ENCODE data around the gene TMEM120A.

DNA sequence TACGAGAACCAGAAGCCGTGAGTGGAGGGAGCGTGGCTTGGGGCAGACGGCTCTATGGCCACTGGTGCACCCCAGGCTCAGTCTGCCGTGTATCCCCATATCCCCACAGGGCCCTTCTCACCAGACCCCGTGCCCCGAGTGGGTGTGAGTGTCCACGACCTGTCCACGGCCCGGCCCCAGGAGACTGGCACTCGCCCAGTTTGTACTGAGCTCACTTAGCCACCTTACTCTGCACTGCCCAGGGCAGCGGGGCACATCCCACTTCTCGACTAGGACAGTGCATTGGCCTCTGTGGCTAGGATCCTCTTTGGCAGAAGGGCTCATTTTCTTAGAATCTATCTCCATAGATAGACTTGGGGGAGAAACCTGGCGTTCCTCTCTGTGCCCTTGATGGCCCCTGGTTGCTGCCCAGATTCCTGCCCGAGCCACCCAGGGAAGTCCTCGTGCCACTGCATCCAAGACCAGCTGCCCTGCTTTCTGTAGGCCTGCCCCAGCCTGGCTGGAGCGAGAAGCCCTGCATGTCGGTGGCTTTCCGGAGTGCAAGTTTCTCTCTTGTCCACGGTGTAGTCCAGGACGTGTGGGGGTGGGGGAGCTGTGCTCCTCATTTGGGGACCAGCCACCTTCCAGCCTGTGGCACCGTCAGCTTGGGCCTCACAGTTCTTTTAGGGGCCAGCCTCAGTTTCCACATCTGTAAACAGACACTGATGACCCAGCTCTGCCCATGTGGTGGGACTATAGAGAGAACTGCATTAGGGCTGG, 11.9 kb downstream of the TMEM120A start:
- TF ChIP-seq, protein P1, sequence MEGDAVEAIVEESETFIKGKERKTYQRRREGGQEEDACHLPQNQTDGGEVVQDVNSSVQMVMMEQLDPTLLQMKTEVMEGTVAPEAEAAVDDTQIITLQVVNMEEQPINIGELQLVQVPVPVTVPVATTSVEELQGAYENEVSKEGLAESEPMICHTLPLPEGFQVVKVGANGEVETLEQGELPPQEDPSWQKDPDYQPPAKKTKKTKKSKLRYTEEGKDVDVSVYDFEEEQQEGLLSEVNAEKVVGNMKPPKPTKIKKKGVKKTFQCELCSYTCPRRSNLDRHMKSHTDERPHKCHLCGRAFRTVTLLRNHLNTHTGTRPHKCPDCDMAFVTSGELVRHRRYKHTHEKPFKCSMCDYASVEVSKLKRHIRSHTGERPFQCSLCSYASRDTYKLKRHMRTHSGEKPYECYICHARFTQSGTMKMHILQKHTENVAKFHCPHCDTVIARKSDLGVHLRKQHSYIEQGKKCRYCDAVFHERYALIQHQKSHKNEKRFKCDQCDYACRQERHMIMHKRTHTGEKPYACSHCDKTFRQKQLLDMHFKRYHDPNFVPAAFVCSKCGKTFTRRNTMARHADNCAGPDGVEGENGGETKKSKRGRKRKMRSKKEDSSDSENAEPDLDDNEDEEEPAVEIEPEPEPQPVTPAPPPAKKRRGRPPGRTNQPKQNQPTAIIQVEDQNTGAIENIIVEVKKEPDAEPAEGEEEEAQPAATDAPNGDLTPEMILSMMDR (conservative IDR thresholded peaks at IDR 0.05; ENCODE audit: low read depth, low read length), result no peak
- no peak for TF ChIP-seq EZH2 (IDR thresholded peaks at IDR 0.05; ENCODE audit: low read length, unreplicated experiment)
- no peak for TF ChIP-seq EZH2phosphoT487 (IDR thresholded peaks at IDR 0.05; ENCODE audit: borderline replicate concordance, low read length)

Measured in PC-3 (cell line).